Trophoblast cell (in vitro differentiated cells and primary cell): ENCODE results near the gene HIPK2.

Source experiments
- DNase-seq, 2 donors: peaks; one replicate each; pipeline ENCODE4 v3.0.0-alpha.2; 2016
- H2AFZ ChIP-seq: 2 replicates; pipeline ENCODE4 v1.6.1; 2013; ENCODE audit warnings: low read length, moderate library complexity, mild to moderate bottlenecking; ENCODE audit not compliant: insufficient read depth, poor library complexity
- H2AK5ac ChIP-seq: 2 replicates; pipeline ENCODE4 v1.6.1; 2013; ENCODE audit warnings: mild to moderate bottlenecking, low read length
- H2BK120ac ChIP-seq: 2 replicates; pipeline ENCODE4 v1.6.1; 2013; ENCODE audit warnings: low read length, mild to moderate bottlenecking, moderate library complexity; ENCODE audit not compliant: insufficient read depth, poor library complexity
- H2BK12ac ChIP-seq: 2 replicates; pipeline ENCODE4 v1.6.1; 2013; ENCODE audit warnings: mild to moderate bottlenecking, low read length, moderate library complexity
- H2BK5ac ChIP-seq: 2 replicates; pipeline ENCODE4 v1.6.1; 2013; ENCODE audit warnings: low read length, low read depth, moderate library complexity, mild to moderate bottlenecking; ENCODE audit not compliant: poor library complexity
- H3K14ac ChIP-seq: 2 replicates; pipeline ENCODE4 v1.6.1; 2013; ENCODE audit warnings: mild to moderate bottlenecking, low read length
- H3K18ac ChIP-seq: 2 replicates; pipeline ENCODE4 v1.6.1; 2013; ENCODE audit warnings: mild to moderate bottlenecking, low read length
- H3K23ac ChIP-seq: 2 replicates; pipeline ENCODE4 v1.6.1; 2013; ENCODE audit warnings: low read length
- H3K27ac ChIP-seq: 2 replicates; pipeline ENCODE4 v1.5.1; 2013; ENCODE audit warnings: low read depth, mild to moderate bottlenecking, inconsistent platforms, low read length, moderate library complexity
- H3K27me3 ChIP-seq: 2 replicates; pipeline ENCODE4 v1.6.1; 2013; ENCODE audit warnings: inconsistent platforms, mild to moderate bottlenecking, low read length, moderate library complexity; ENCODE audit not compliant: insufficient read depth
- H3K36me3 ChIP-seq, 2 experiments: 1 replicate in 1 of 2; 2 replicates in 1 of 2; pipeline ENCODE4 v1.6.1; 2013; ENCODE audit warnings: low read length in 2 of 2, mild to moderate bottlenecking in 2 of 2, moderate library complexity in 1 of 2; ENCODE audit not compliant: insufficient read depth in 2 of 2, control insufficient read depth in 1 of 2
- H3K4ac ChIP-seq: 2 replicates; pipeline ENCODE4 v1.6.1; 2013; ENCODE audit warnings: low read depth, mild to moderate bottlenecking, low read length, moderate library complexity
- H3K4me1 ChIP-seq, 2 experiments: 1 replicate in 1 of 2; 2 replicates in 1 of 2; pipeline ENCODE4 v1.6.1; 2013; ENCODE audit warnings: low read length in 2 of 2, mild to moderate bottlenecking in 2 of 2, moderate library complexity in 1 of 2; ENCODE audit not compliant: insufficient read depth in 2 of 2, control insufficient read depth in 1 of 2
- H3K4me2 ChIP-seq: 2 replicates; pipeline ENCODE4 v1.6.1; 2013; ENCODE audit warnings: inconsistent platforms, mild to moderate bottlenecking, low read length, moderate library complexity
- H3K4me3 ChIP-seq: 2 replicates; pipeline ENCODE4 v1.5.1; 2013; ENCODE audit warnings: mild to moderate bottlenecking, low read depth, low read length, inconsistent platforms
- H3K79me1 ChIP-seq: one replicate; pipeline ENCODE4 v1.6.1; 2013; ENCODE audit warnings: low read length
- H3K79me2 ChIP-seq: 2 replicates; pipeline ENCODE4 v1.6.1; 2013; ENCODE audit warnings: low read length, mild to moderate bottlenecking; ENCODE audit not compliant: control insufficient read depth, insufficient read depth, poor library complexity
- H3K9ac ChIP-seq: 2 replicates; pipeline ENCODE4 v1.6.1; 2013; ENCODE audit warnings: mild to moderate bottlenecking, low read length
- H3K9me3 ChIP-seq: 2 replicates; pipeline ENCODE4 v1.6.1; 2013; ENCODE audit warnings: low read depth, mild to moderate bottlenecking, control low read depth, inconsistent platforms, low read length; ENCODE audit not compliant: insufficient read depth
- H4K12ac ChIP-seq: 2 replicates; pipeline ENCODE4 v1.6.1; 2013; ENCODE audit warnings: low read depth, mild to moderate bottlenecking, low read length, moderate library complexity
- H4K8ac ChIP-seq: 2 replicates; pipeline ENCODE4 v1.6.1; 2013; ENCODE audit warnings: low read depth, mild to moderate bottlenecking, low read length, moderate library complexity
- H4K91ac ChIP-seq: one replicate; pipeline ENCODE4 v1.6.1; 2013; ENCODE audit warnings: low read depth, mild to moderate bottlenecking, low read length, moderate library complexity
- WGBS: extraction: QIAGEN DNeasy Blood & Tissue Kit; methylation state at CpG from one replicate; pipeline ENCODE4 v1.1.7; 2013; ENCODE audit warnings: missing lambda C conversion rate; ENCODE audit not compliant: insufficient read length, insufficient coverage; ENCODE audit errors: extremely low coverage; 5-methylcytosine and 5-hydroxymethylcytosine counted together

Gene HIPK2

GRCh38 chr7:139666501-139666900 is 111.3 kb downstream of the HIPK2 start:
- Histone ChIP-seq H3K27ac (no peak overlapping the region), H3K4ac (no peak overlapping the region), H4K12ac (no peak overlapping the region), H3K9ac (no peak overlapping the region), H4K8ac (no peak overlapping the region), H3K4me3 (no peak overlapping the region), H2AK5ac (no peak overlapping the region), H2BK120ac (no peak overlapping the region), H3K23ac (no peak overlapping the region), H2AFZ (no peak overlapping the region), H4K91ac (no peak overlapping the region), H3K4me2 (no peak overlapping the region), H2BK5ac (no peak overlapping the region), H3K79me2 (no peaks in the 10 kb centered on the region), H2BK12ac (no peak overlapping the region), H3K79me1 (no peaks in the 10 kb centered on the region), H3K4me1 (peaks cover 6% of the 10 kb centered on the region in 2 experiments), H3K36me3 (no peaks in the 10 kb centered on the region), H3K18ac (no peak overlapping the region), H3K27me3 (no peaks in the 10 kb centered on the region), H3K14ac (no peak overlapping the region), H3K9me3 (no peaks in the 10 kb centered on the region)
- DNase-seq = no peak
- WGBS = no CpG with 5 or more reads among the region's 5 CpGs

DNA sequence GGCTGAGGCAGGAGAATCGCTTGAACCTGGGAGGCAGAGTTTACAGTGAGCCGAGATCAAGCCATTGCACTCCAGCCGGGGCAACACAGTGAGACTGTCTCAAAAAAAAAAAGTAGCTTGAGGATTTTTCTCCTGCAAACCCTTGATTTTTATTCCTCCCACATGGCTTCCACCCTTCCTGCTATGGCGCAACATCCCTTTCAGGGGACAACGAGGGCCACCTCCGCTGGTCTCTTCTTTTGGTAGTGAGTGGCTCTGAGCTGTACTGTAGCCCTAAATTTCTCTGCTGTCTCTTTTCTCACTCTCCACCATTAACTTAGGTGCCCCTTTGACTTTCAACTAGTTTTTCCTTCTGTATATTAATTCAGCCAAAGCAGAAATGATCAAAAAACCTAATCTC is 113.4 kb downstream of the HIPK2 start:
- H3K9ac ChIP-seq = no peak overlapping the region
- WGBS = no CpG with 5 or more reads among the region's 6 CpGs
- H3K4ac ChIP-seq = no peak overlapping the region
- no peak overlapping the region for H4K91ac ChIP-seq
- no peak overlapping the region for H3K27ac ChIP-seq
- H4K8ac ChIP-seq = no peak overlapping the region
- H2BK12ac ChIP-seq = no peak overlapping the region
- no peaks in the 10 kb centered on the region for H3K9me3 ChIP-seq
- H4K12ac ChIP-seq = no peak overlapping the region
- peaks cover 12 to 15% of the 10 kb centered on the region in 2 experiments for H3K4me1 ChIP-seq
- H2AK5ac ChIP-seq = no peak overlapping the region
- H3K79me2 ChIP-seq = no peaks in the 10 kb centered on the region
- H3K18ac ChIP-seq = no peak overlapping the region
- H3K23ac ChIP-seq = no peak overlapping the region
- no peak overlapping the region for H3K4me2 ChIP-seq
- H2BK5ac ChIP-seq = no peak overlapping the region
- H3K79me1 ChIP-seq = no peaks in the 10 kb centered on the region
- H2AFZ ChIP-seq = no peak overlapping the region
- no peak overlapping the region for H2BK120ac ChIP-seq
- no peaks in the 10 kb centered on the region for H3K27me3 ChIP-seq
- no peak overlapping the region for H3K14ac ChIP-seq
- H3K4me3 ChIP-seq = no peak overlapping the region
- no peak for DNase-seq
- H3K36me3 ChIP-seq = no peaks in the 10 kb centered on the region

DNA sequence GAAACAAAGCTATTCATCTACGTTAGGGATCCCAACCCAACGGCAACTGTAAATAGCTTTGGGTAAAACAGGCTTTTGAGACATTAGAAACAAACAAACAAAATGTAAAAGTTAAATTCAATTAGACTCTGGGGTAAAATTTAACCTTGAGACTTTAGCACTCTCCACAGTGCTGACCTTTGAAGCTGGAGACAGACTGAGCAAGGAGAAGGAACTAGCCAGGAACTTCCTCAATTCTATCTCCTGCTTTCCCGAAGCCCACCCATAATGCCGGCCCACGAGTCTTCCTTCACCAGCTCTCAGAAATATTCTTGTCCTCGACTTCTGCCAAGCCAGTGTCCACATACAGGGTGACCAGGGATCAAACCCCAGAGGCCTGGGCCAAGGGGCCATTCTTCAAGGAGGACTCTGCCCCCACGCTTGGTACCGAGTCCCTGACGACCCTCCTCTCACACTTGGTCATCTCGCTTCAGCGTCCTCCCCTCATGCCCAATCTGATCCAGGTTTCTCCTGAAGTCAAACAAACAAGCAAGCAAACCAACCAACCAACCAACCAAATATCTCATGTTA is 114.1 kb downstream of the HIPK2 start:
- H3K4me1 ChIP-seq = peaks cover 12 to 15% of the 10 kb centered on the region in 2 experiments
- H2AFZ ChIP-seq = no peak overlapping the region
- H3K23ac ChIP-seq = no peak overlapping the region
- no peak overlapping the region for H4K8ac ChIP-seq
- H3K4me2 ChIP-seq = no peak overlapping the region
- no peak overlapping the region for H3K9ac ChIP-seq
- H2BK120ac ChIP-seq = no peak overlapping the region
- no peak overlapping the region for H2BK12ac ChIP-seq
- no peaks in the 10 kb centered on the region for H3K9me3 ChIP-seq
- WGBS = no CpG with 5 or more reads among the region's 11 CpGs
- H3K4me3 ChIP-seq = no peak overlapping the region
- no peak overlapping the region for H4K12ac ChIP-seq
- no peaks in the 10 kb centered on the region for H3K36me3 ChIP-seq
- no peak overlapping the region for H3K27ac ChIP-seq
- no peak for DNase-seq
- no peak overlapping the region for H3K4ac ChIP-seq
- H3K79me1 ChIP-seq = no peaks in the 10 kb centered on the region
- H3K18ac ChIP-seq = no peak overlapping the region
- no peak overlapping the region for H2AK5ac ChIP-seq
- H3K14ac ChIP-seq = no peak overlapping the region
- H2BK5ac ChIP-seq = no peak overlapping the region
- H3K27me3 ChIP-seq = no peaks in the 10 kb centered on the region
- H3K79me2 ChIP-seq = no peaks in the 10 kb centered on the region
- no peak overlapping the region for H4K91ac ChIP-seq

DNA sequence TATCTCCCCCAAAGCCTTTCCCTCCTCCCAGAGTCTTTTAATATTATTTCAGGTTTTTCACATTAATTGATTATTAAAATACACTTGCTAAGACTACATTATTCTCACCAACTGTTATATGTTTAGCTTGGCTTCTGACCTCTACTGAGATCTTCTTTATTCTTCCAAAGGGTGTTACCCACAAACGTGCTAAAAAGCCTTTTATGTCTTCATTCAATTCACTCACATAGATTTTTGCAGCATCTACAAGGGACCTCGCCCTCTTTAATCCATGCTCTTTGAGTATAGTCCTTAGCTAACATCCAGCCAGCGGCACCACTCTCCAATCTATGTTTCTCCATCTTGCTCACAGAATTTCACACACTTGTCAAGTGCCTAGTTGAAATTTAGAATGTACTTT is 115.9 kb downstream of the HIPK2 start:
- WGBS = no CpG with 5 or more reads among the region's 3 CpGs

More for the DNA sequence above, 115.9 kb downstream of the HIPK2 start:
- H3K4ac ChIP-seq = no peak overlapping the region
- H3K4me3 ChIP-seq = no peak overlapping the region
- H3K27ac ChIP-seq = no peak overlapping the region
- H2AFZ ChIP-seq = no peak overlapping the region
- no peak overlapping the region for H4K91ac ChIP-seq
- H3K27me3 ChIP-seq = no peaks in the 10 kb centered on the region
- H2BK120ac ChIP-seq = no peak overlapping the region
- H3K23ac ChIP-seq = no peak overlapping the region
- no peak overlapping the region for H4K8ac ChIP-seq
- H2BK5ac ChIP-seq = no peak overlapping the region
- no peak overlapping the region for H4K12ac ChIP-seq
- no peak overlapping the region for H2AK5ac ChIP-seq
- no peaks in the 10 kb centered on the region for H3K79me1 ChIP-seq
- H3K36me3 ChIP-seq = no peaks in the 10 kb centered on the region
- no peak overlapping the region for H3K14ac ChIP-seq
- no peak for DNase-seq
- H3K4me1 ChIP-seq = peaks cover 12 to 15% of the 10 kb centered on the region in 2 experiments
- no peaks in the 10 kb centered on the region for H3K79me2 ChIP-seq
- no peak overlapping the region for H2BK12ac ChIP-seq
- H3K9me3 ChIP-seq = no peaks in the 10 kb centered on the region
- H3K4me2 ChIP-seq = no peak overlapping the region
- no peak overlapping the region for H3K9ac ChIP-seq
- H3K18ac ChIP-seq = no peak overlapping the region
